RWPE2 (cell line): ENCODE results near the gene LRRTM1.

Experiments used
- ATAC-seq: fragments of 200-7000 bp; cut with Tn5 transposase; 3 replicates; pipeline ENCODE4 v1.9.1; 2021; ENCODE audit warnings: low read depth
- DNase-seq: peaks from one replicate; pipeline ENCODE4 v3.0.0-alpha.2; 2020; ENCODE audit warnings: low spot score
- H3K27ac ChIP-seq: fragments of 450-650 bp; 2 replicates; pipeline ENCODE4 v1.5.1; 2017; ENCODE audit warnings: mild to moderate bottlenecking; ENCODE audit not compliant: poor library complexity, severe bottlenecking
- H3K27me3 ChIP-seq: fragments of 250-450 bp; sonication (Bioruptor Pico); 2 replicates; pipeline ENCODE4 v1.5.1; 2021; ENCODE audit warnings: mild to moderate bottlenecking, moderate library complexity; ENCODE audit not compliant: insufficient read depth, poor library complexity, severe bottlenecking
- H3K36me3 ChIP-seq: fragments of 250-450 bp; sonication (Bioruptor Pico); 2 replicates; pipeline ENCODE4 v1.5.1; 2020; ENCODE audit warnings: low read depth, mild to moderate bottlenecking, moderate library complexity
- H3K4me1 ChIP-seq: fragments of 250-450 bp; sonication (Bioruptor Pico); 2 replicates; pipeline ENCODE4 v1.5.1; 2021; ENCODE audit warnings: mild to moderate bottlenecking, moderate library complexity; ENCODE audit not compliant: insufficient read depth, poor library complexity, severe bottlenecking
- H3K4me3 ChIP-seq: fragments of 250-450 bp; sonication (Bioruptor Pico); 2 replicates; pipeline ENCODE4 v1.5.1; 2021; ENCODE audit warnings: mild to moderate bottlenecking, moderate library complexity; ENCODE audit not compliant: severe bottlenecking
- H3K9me3 ChIP-seq: fragments of 250-450 bp; sonication (Bioruptor Pico); 2 replicates; pipeline ENCODE4 v1.5.1; 2021; ENCODE audit warnings: mild to moderate bottlenecking, moderate library complexity; ENCODE audit not compliant: severe bottlenecking
- TF ChIP-seq, protein P1 (sequence below): fragments of 450-650 bp; IDR thresholded peaks from one replicate; pipeline ENCODE4 v1.5.1; 2017; ENCODE audit warnings: mild to moderate bottlenecking, moderate library complexity; ENCODE audit not compliant: poor library complexity, severe bottlenecking

LRRTM1 gene

DNA sequence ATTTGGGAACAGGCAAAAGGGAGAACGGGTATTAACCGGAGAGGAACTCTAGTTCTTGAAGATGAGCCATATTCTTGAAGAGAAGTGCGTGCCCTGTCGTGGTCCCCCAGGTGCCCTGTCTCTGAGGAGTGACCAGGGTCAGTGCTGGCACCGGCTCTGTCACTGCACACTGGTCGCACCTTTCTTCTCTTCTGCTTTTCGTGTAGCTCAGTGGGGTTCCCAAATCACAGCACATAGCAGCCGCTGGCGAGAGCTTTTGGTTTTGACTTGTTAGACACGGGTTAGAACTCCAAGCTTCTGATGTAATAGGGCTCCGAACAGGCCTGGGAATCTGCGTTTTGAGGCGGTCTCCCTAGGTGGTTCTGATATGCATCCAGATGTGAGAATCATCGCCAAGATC is 18.4 kb upstream of the LRRTM1 start:
- TF ChIP-seq, protein P1, sequence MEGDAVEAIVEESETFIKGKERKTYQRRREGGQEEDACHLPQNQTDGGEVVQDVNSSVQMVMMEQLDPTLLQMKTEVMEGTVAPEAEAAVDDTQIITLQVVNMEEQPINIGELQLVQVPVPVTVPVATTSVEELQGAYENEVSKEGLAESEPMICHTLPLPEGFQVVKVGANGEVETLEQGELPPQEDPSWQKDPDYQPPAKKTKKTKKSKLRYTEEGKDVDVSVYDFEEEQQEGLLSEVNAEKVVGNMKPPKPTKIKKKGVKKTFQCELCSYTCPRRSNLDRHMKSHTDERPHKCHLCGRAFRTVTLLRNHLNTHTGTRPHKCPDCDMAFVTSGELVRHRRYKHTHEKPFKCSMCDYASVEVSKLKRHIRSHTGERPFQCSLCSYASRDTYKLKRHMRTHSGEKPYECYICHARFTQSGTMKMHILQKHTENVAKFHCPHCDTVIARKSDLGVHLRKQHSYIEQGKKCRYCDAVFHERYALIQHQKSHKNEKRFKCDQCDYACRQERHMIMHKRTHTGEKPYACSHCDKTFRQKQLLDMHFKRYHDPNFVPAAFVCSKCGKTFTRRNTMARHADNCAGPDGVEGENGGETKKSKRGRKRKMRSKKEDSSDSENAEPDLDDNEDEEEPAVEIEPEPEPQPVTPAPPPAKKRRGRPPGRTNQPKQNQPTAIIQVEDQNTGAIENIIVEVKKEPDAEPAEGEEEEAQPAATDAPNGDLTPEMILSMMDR: no peak
- ATAC-seq (no peak), DNase-seq (no peak)
- H3K4me1 ChIP-seq: no peaks in the 10 kb centered on the region
- H3K36me3 ChIP-seq: no peaks in the 10 kb centered on the region
- no peak overlapping the region for H3K4me3 ChIP-seq
- peaks cover 75% of the 10 kb centered on the region for H3K27me3 ChIP-seq
- H3K9me3 ChIP-seq: no peaks in the 10 kb centered on the region
- no peak overlapping the region for H3K27ac ChIP-seq

DNA sequence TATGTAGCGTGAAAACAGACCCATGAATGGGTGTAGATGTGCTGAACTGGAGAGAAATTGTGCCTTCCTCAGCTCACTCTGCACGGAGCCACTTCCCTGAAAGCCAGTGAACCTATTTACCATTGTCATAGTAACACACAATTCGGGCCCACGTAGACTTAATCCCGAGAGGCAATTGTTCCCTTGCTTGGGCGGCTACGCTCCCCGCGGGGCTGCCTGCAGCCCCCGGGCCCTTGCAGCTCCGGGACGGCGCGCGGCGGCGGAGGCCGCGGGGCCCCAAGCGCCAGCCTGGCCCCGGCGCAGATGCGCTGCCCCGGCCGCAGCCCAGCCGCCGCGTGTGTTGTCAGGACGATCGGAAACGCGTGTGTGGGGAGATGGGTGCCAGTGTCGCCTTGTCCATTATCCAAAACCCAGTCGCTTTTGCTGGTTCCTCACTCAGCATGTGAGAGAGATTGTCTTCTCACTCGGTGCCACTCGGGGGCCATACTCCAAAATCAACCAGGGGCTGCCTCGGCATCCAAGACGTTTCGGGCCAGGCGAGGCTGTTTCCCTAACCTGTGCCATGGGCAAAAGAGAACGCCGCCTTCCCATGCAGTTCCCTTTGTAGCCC is 17.9 kb upstream of the LRRTM1 start:
- 0 out of 3 replicates have a peak, but pooled peaks have one; percentile 31 for ATAC-seq
- Histone ChIP-seq H3K36me3 (no peaks in the 10 kb centered on the region), H3K9me3 (no peaks in the 10 kb centered on the region), H3K27me3 (peaks cover 75% of the 10 kb centered on the region), H3K4me3 (no peak overlapping the region), H3K4me1 (no peaks in the 10 kb centered on the region), H3K27ac (no peak overlapping the region)
- TF ChIP-seq, protein P1: no peak
- no peak for DNase-seq

DNA sequence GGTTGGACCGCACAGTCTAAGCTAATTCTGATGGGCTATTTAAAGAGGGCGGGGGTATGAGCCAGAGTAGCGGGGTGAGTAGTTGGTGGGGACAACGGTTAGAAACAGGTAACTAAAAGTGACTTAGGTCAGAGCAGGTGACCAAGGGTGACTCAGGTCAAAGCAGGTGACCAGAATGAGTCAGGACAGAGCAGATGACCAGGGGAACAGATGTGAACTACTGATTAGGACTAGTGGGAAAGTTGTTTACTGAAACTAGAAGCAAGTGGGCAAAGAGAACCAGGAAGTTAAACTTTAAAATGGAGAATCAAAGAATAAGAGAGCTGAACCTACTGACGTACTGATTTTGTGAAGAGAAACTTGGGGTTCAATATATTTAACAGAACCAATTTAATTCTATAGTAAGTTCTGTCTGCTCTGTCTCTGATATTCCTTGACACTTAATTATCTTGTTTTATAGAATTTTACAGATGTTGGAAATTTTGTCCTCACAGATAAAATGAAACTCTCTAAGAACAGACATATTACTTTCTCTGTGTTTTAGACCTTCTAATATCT is 7.8 kb upstream of the LRRTM1 start:
- ATAC-seq: no peak
- TF ChIP-seq, protein P1: no peak

DNA sequence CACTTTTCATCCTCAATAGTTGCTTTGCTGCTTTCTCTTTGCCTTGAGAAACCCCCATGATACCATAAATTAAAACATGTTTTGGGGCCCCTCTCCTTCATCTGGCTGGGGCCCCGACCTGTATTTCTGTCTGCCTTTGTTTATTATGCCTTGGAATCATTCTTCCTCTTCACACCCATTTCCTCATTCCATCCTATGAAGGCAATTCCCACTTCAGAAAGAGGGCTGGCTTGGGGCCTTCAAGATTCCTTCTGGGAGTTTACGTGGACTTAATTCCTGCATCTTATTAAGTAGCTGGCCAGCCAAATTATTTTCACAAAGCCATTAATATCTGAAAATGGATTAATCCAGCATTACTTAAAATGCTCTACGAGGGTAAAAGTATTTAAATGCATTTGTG is 6.8 kb upstream of the LRRTM1 start:
- Histone ChIP-seq H3K27ac (no peak overlapping the region), H3K4me1 (no peaks in the 10 kb centered on the region), H3K36me3 (no peaks in the 10 kb centered on the region), H3K4me3 (no peak overlapping the region), H3K9me3 (no peaks in the 10 kb centered on the region), H3K27me3 (peaks cover 10% of the 10 kb centered on the region)
- ATAC-seq (no peak), DNase-seq (no peak)
- TF ChIP-seq, protein P1: no peak

More for the DNA sequence above, 7.8 kb upstream of the LRRTM1 start:
- no peaks in the 10 kb centered on the region for H3K36me3 ChIP-seq
- peaks cover 10% of the 10 kb centered on the region for H3K27me3 ChIP-seq
- no peak for DNase-seq
- no peaks in the 10 kb centered on the region for H3K4me1 ChIP-seq
- no peak overlapping the region for H3K4me3 ChIP-seq
- H3K9me3 ChIP-seq: no peaks in the 10 kb centered on the region
- H3K27ac ChIP-seq: no peak overlapping the region
